ENCODE data around the gene RASSF5. TPM values are rescaled to one million over a fixed set of nuclear protein-coding genes. Genes with fewer than 3 reads are reported as not detected.

RASSF5 gene
- total RNA-seq, 1 donor from 2014 or later = 0.26 TPM

DNA sequence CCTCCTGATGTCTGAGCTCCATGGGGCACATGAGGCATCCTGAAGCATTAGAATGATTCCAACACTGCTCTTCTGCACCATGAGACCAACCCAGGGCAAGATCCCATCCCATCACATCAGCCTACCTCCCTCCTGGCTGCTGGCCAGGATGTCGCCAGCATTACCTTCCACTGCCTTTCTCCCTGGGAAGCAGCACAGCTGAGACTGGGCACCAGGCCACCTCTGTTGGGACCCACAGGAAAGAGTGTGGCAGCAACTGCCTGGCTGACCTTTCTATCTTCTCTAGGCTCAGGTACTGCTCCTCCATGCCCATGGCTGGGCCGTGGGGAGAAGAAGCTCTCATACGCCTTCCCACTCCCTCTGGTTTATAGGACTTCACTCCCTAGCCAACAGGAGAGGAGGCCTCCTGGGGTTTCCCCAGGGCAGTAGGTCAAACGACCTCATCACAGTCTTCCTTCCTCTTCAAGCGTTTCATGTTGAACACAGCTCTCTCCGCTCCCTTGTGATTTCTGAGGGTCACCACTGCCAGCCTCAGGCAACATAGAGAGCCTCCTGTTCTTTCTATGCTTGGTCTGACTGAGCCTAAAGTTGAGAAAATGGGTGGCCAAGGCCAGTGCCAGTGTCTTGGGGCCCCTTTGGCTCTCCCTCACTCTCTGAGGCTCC, 11.1 kb upstream of the RASSF5 start:
- DNase-seq (ENCODE audit: low read depth, low spot score) = no peak

DNA sequence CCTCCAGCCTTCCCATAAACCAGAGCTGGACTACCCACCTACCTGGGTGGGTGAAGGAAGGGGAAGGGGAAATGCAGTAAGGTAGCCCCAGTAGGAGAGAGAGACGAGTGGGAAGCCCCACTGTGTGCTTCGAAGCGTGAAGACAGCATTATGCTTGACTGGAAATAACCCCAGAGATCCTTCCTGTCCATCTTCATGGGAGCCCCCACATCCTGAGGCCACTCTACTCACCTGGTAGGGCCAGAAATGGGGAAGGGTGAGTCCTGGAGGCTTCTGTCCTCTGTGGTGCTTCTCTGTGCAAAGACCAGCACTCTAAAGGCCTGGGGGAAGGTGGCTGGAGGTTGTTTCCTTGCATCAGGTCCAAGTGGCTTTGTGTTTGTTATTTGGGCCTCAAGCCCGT, 10.0 kb upstream of the RASSF5 start:
- no peak for DNase-seq (ENCODE audit: low read depth, low spot score)

DNA sequence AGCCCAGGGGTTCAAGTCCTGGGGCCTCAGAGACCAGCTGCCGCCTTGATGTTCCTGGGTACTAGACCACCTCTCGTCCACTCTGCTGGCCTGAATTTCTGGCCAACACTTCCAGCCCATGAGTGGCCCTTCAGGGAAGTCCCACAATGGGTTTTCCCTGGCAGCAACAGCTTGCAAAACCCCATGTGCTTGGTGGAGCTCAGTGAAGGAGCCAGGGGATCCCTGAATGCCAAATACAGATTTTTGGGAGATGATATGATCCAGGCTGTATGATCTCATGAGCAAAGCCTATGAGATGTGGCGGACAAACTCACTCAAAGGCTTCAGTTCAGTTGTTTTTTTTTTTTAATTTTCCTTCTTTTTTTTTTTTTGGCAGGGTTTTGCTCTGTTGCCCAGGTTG, 9.6 kb upstream of the RASSF5 start:
- no peak for DNase-seq (ENCODE audit: low read depth, low spot score)

DNA sequence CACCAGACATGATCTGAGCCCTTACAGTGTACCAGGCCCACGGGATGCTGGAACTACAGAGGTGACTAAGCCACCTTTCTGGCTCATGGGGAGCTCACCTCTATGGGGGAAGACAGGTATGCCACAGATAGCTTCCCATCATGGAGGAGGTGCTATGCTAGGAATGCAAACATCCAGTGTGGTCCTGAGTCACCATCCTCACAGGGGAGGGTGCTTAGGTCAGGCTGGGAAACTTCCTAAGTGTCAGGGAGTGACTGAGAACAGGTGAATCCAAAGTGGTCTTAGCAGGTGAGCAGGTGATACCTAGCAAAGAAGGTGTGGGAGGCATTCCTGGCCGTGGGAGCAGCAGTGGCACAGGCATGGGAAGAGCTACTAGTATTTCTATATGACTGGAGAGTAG, 8.6 kb upstream of the RASSF5 start:
- DNase-seq (ENCODE audit: low read depth, low spot score) = no peak

DNA sequence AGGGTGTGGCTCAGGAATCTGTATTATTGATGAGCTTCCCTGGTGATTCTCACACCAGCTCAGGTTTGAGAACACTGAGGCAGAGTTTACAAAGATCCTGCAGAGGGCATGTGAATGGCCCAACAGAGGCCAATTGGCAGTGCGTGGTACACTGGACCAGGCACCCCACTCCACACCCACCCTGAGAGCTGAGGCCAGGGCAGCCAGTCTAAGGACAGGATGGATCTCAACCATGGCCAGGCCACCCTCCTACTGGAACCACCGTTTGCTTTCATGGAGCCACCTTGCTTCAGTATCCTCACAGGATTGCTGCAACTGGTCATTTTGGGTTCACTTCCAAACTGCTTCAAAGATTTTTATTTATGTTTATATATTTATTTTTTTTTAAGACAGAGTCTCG, 7.3 kb upstream of the RASSF5 start:
- DNase-seq (ENCODE audit: low read depth, low spot score) = no peak

DNA sequence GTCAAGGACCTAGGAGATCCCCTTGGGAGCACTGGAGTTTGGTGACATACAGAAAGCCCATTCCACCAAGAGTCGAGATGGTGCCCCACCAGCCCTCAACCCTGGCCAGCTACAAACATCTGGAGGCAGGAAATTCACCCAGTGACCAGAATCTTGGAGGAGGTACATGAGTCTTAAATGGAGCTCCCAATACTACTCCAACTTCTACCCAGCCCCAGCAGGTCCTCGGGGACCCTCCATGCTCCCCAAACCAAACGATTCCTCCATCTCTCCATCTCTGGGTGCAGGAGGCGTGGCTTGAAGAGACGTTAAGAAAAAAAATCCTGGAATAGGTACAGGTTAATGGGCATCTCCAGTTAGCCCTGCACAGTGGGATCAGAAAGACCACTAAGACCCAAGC, 5.5 kb upstream of the RASSF5 start:
- DNase-seq (ENCODE audit: low read depth, low spot score) = no peak

DNA sequence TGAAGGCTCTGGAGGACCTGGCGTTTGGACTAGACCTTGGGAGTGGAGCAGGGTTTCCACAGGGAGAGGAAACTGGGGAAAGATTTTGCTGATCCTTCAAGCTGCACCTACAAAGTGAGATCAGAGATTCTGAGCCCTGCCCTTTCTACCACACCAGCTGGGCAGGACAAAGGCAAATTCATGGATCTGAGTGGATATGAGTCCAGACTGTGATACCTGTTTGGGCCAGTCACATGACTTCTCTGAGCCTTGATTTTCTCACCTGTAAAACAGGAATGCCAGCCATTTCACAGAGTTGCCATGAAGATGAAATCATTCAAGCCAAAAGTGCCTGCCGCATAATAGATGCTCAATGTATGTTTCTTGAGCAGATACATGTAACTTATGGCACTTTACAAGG, 4.9 kb upstream of the RASSF5 start:
- DNase-seq (ENCODE audit: low read depth, low spot score) = no peak

DNA sequence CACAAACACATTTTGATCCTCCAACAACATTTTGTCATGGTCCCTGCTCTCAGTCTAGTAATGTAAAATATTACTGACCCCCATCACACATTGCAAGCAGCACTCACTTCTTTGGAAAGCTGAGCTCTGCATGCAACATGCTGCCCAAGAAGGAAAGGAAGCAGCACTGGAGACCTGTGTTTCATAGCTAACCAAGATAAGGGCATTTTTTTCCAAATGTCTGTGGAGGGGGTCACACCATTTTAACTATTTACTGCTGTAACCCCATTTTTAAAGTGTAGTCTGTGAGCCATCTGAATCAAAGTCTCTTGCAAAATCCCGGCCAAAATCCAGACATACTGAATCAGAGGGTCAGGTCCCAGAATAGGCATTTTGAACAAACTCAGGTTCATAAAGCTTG, 4.5 kb upstream of the RASSF5 start:
- no peak for DNase-seq (ENCODE audit: low read depth, low spot score)

DNA sequence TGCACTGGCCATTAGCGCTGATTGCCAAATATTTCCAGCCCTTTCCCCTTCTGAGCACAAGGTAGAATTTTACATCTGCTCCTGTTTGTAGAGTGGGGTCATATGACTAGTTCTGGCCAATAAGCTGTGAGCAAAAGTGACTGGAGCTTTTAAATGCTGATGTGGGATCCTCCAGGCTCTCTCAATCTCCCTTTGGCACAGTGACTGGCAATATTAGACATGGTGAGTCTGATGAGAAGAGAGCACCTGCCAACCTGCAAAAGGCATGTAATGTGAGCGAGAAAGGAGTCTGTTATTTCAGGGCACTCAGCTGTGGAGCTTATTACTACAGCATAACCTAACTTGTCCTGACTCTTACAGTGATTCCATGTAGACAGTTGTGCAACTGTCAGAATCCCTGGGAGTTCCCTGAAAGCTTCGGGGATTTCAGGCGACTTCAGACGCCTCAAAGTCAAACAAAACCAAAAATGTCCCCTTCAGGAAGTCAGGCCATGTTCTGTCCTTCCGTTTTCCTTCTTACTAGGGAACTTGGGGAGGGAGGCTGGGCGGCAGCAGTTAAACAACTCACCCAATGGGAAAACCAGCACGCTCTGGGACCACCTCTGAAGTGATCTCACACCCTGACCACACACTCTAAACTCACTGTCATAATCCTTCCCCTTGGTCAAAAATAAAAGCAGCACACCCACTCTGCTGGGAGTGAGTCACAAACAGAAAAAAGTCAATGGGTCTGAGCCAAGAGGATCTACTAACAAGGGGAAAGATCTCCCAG, 3.6 kb upstream of the RASSF5 start:
- DNase-seq (ENCODE audit: low read depth, low spot score) = no peak

DNA sequence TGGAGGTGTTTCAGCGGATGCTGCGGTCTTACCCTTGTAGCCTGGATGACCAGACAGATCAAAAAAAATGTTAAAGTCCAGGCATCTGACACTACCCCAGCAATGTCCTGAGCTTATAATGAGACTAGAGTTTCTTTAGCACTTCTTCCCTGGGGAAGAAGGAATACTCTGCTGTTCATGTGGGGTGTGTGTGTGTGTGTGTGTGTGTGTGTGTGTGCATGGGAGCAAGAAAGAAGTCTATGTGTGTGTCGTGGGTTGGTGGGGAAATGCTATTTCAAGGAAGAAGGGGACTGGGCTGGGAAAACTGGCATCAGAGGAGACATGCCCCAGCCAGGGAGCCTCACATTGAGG, 3.0 kb upstream of the RASSF5 start:
- no peak for DNase-seq (ENCODE audit: low read depth, low spot score)

DNA sequence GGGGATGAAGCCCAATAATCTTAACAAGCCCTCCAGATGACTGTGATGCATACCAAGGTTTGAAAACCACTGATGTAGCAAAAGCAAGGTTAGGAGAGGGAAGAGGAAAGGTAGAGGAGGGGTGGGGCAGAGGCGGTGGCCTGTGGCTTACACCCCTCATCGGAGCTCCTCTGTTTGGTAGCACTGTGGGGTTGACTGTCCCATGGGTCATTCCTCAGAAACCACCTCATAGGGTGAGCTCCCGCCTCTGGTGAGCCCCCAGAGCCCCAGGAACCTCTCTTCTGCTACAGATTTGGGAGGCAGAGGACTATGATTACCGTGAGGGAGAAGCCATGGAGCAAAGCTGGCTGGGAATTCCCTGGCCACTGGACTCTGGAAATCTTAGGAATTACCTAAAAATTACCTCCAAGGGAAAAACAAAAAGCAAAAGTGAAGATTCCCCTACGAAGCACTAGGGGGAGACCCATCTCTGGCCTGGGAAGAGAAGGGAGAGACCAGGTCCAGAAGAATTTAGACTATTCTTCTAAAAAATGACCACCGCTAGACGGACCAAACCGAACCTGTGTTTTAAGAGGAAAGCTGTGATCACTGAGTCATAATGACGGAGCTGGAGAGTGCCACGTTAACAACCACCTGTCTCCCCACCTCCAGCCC, 1.5 kb upstream of the RASSF5 start:
- DNase-seq (ENCODE audit: low read depth, low spot score) = no peak

DNA sequence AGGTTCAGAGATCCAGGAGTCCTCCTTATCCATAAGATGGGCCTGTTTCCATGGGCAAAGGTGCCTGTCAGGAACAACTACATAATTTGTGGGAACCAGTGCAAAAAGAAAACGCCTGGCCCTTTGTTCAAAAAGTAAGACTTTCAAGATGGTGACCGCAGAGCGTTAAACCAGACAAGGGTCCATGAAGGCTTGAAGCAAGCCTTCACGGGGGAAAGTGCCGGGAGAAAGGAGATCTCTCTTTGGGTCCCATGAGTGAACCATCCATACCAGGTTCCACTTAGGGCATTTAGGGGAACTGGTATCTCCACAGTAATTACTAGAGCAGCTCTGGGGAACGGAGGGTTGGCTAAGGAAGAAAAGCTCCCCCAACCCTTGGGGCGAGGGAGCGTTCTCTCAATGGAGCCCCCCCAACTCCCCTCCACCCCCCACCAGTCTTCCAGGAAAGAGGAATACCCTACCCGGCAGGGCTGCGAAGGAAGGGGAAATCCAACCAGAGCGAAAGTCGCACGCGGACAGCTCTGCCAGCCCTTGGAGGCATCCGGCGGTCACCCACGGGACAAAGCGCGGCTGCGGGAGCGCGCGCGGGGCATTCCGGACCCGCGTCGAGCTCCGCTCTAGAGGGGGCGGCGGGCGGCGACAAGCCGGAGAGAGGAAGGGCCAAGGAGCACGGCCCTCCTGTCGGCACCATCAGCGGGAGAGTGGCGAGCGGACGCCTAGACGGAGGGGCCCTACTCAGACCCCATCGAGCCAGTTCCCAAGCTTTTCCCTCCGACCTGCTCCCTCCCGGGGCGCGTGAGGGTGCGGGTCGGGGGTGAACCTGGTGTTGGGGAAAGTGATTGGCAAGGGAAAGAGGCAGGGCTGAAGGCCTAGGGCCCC, 687 bp upstream of the RASSF5 start:
- no peak for DNase-seq (ENCODE audit: low read depth, low spot score)

DNA sequence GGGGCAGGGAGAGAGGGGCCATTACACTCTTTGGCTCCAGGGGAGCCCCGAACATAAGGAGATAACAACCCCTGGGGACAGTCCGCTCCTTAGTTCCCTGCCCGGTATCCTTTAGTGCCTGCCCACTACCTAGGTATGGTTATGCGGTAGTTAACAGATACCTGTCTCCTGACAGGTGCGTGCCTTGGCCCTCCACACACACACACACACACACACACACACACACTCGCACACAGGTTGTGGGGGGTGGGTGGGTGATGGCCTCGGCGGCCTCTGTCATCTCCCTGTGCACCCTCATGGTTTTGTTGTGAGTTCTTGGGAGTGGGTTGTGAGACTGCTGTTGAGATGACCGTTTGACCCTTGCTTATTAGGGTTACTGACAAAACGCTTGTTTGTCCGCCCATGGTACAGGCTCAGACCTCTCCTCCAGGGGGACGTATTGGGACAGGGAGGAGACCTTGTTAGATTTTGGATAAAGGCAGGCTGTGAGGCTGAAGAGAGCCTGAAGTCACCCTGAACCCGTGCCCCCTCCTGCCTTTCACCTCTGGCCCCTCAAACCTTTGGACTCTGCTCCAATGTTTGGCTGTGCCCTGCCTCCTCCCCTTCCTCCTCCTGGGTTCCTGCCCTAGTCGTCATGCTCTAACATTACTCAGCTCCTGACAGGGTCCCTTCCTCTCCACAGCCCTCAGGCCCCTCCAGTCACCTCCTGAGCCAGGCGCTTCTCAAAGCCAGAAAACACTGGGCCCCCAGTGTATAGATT, 979 bp downstream of the RASSF5 start:
- no peak for DNase-seq (ENCODE audit: low read depth, low spot score)

DNA sequence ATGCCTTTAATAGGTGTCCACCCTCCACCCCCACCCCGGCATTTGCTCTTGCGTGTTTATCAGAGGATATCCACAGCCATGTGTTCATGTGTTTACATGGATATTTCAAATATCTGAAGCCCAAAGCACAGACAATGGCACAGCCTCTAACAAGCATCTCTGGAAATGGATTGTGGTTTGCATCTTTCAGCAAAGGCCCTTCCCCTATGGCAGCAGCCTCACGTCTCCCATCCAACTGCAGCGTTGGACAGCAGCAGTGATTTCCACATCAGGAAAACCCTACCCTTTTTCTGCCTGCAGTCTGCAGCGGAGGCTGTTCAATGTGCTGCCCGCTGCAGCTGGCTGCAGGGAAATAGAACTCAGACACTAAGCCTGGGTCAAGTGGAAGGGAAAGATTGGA, 1.6 kb downstream of the RASSF5 start:
- DNase-seq (ENCODE audit: low read depth, low spot score) = no peak

DNA sequence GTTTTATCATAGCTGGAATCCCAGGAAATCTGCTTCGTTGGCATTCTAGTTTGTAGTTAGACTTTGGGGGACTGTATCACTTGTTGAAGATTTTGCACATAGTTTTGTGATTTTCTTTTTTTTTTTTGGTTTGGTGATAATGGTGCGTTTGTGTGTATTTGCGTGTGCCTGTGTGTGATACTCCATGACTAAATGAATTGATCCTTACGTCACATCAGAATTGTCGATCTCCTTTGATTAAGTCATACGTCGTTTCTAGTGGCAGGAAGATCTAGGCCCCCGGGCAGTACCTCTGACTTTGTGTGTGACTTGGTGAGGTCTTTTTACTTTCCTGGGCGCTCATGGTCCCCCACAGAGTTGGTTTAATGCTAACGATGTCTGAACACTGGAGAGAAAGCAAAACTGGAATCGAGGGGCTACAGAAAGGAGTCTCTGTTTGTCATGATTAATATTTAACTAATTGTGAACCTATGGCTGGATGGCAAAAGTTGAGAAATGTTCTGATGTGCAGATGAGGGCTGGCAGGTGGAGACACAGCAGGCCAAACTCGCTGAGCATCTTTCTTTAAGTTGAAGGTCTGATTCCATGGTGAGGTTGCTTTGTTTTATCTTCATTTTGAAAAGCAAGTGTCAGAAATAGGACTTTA, 2.4 kb downstream of the RASSF5 start:
- no peak for DNase-seq (ENCODE audit: low read depth, low spot score)

DNA sequence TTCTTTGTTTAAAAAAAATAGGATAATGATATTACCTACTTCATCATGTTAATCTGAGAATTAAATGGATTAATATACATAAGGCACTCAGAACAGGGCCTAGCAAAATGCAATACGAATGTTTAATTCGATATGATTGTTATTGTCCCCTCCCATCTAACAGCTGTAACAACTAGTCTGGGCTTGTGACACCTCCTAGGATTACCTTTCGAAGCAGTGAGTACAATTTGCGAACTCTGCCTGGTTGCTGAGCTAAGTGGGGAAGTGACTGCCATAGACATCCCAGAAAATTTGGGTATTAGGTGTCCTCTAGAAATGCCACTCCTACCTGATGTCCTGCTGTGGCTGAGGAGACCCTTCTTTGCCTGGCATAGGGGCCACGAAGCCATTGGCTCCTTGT, 3.0 kb downstream of the RASSF5 start:
- no peak for DNase-seq (ENCODE audit: low read depth, low spot score)

DNA sequence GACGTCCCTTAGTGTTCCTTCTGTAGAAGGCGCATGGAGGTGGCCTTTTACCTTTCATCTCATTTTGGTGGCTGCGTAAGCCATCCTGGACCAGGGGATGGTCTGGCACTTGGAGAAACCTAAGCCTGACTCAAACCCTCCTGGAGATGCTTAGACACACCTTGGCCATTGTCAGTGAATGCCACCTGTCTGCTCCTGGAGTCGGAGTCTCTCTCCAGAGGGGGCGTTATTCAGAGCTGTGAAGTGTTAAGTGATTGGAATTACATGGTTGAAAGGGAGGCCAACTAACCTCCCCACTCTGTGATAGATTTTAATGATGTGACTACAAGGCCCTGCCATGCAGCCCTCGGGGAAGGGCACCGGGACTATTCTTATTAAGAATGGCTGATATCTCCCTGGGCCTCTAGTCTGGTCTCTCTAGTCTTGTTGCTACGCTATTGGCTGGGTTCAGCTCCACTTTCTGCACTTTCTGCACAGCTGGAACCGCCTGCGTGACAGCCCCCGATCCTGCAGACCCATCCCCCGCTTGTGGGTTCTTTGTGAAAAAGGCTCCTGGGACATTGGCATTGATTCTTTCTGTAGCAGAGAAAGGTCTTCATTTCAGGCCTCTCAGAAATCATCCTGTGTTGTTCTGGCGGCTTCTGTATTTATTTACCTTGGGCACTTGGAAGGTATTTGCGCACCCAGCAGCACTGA, 4.2 kb downstream of the RASSF5 start:
- no peak for DNase-seq (ENCODE audit: low read depth, low spot score)

DNA sequence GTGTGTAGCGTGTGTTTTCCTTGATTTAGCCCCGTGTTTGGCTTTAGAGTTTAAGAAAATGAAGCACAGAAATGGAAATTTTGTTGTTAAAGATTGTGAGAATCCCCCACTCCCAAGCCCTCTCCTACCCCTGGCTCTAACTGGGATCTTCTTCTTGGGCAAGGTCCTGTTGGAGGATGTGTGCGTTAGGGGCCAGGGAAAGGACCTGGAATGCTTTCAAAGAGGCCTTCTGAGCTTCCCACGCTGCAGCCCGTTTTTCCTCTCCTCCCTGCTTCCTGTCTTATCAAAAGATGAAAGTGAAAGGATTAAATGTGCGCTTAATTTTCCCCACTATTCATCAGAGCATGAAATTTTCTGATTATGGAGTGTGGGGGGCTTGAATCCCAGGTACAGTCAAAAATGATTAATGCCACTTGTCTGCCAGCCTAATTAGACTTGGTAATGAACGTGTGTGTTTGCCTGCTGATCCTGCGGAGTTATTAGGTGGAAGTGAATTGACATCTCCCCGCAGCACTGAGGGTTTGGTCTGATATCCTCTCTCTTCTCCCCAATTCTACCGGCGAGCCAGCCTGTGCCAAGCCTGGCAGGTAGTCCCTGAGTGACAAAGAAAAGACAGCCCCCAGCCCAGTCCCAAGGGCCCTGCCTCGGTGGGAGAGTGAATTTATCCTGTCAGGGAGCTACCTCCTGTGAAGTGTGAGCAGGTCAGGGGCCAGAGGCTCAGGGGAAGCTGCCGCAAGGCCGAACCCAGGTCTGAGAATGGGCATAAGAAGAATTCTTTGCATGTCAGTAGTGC, 4.9 kb downstream of the RASSF5 start:
- DNase-seq (ENCODE audit: low read depth, low spot score) = no peak

DNA sequence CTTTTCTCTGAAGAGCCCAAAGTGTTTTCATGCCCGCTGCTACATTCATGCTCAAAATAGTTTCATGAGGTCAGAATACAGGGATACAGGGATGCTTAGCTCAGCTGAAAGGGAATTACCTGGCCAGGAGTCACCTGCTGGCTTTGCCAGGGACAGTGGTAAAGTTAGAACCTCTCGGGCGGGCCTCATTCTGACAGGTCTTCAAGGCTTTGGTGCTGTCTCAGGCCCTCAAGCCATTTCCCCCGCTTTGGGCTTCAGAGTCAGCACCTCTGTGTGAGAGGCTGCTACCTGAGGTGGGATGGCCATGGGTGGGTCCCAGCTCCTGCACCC, 5.5 kb downstream of the RASSF5 start:
- no peak for DNase-seq (ENCODE audit: low read depth, low spot score)

Measured in pulmonary artery endothelial cell (primary cell).